Activated naive CD4-positive, alpha-beta T cell treated with Interleukin-2 at 50 U/mL for 16 hours (primary cell): ENCODE measurements around the gene B3GAT3.
A peak's percentile ranks its signal among the peaks of the same experiment; 100 is the strongest.
"Not testable (repeated sequence)": the region's sequence is repeated elsewhere in the genome, so short reads cannot be mapped to it uniquely, and the experiment has no call there.

Source experiments
- DNase-seq: peaks from one replicate; pipeline ENCODE4 v3.0.0-alpha.2; 2020

Gene B3GAT3

DNA sequence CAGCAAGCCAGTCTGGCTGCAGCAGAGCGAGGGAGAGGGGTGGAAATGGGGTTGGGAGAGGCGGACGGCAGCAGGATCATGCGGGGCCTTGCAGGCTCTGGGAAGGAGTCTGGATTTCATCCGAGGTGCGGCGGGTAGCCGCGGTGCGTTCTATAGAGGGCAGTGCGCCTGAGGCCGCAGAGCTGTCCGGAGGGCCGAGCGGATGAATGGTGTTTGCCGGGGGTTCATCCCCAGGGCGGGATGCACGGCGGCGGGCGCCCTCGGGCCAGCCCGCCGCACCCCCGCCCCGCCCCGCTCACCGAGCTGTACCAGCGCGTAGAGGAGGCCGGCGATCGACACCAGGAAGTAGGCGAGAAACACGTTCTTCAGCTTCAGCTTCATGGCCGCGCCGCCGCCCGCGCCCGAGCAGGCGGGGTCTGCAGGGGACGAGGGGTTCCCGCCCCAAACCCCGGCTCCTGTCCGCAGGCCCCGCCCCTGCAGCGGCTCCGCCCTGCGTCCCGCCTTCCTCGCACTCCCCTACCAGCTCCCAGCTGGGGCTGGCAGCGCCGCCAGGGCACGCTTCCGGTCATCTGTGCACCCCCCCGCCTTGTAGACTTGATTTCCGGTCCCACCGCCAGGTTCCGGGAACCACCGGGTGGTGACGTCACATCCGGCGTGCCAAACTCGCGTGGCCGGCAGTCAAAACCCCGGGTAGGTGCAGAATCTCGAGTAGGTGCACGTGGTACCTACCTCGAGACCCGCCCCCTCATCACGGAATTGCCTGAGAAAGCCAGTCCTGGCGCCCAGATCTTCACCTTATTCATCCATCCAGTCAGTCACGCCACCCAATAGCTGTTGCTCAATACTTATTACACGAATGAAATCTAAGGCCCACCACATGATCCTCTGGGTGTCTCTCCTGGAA lies at the start of gene B3GAT3:
B3GAT3 (minus strand) TSS at position 420 of the 904 bp plus-strand sequence; CDS start at position 381, 39 bp downstream.
- peak; percentile 96 for DNase-seq

DNA sequence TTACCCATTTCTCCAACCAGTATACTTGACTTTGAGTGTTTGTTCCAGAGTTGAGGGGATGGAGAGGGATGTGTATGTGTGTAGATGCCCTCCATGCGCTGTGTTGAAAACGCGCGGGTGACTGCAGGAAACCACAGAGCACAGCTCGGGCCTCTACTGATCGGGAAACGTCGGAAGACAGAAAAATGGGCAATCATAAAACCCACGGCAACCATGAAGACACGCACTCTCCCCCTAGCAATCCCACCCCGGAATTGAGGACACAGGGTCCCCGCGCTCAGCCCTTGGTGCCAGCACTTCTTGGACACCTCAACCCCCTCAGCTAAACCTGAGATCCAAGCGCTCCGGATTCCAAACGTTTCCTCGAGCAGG lies 49.4 kb upstream of the B3GAT3 start:
- DNase-seq, result no peak

- no peak for DNase-seq
Observed at GRCh38 chr11:62669420-62670161, 47.8 kb upstream of the B3GAT3 start.

DNA sequence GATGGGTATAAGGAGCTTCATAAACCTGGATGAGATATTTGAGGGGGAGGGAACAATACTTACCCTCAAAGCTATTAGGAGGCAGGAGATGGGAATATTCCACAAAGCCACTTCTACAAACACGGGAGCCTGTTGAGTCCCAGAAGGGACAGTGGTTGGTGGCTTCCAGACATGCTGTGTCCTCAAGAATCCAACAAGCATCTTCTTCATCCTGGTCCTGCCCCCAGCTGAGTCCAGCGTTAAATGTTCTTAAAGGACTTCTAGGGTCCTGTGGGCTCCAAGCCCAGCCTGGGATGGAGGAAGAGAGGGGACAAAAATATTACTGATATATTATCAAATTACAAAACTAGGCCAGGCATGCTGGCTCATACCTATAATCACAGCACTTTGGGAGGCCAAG lies 45.7 kb upstream of the B3GAT3 start:
- DNase-seq, result no peak

- no peak for DNase-seq
Observed at GRCh38 chr11:62666259-62666926, 44.6 kb upstream of the B3GAT3 start.

- DNase-seq, result peak; percentile 71
Observed at GRCh38 chr11:62665599-62666258, 43.9 kb upstream of the B3GAT3 start.

- DNase-seq, result peak; percentile 96
Observed at GRCh38 chr11:62665075-62665598, 43.4 kb upstream of the B3GAT3 start, which contains the start of the genes C11orf98 and CSKMT. C11orf98 (minus strand) TSS chr11:62665210; CDS start chr11:62665169, 41 bp downstream. CSKMT (plus strand) TSS chr11:62665312; CDS start chr11:62665880, 568 bp downstream.

GRCh38 chr11:62664405-62665074 lies 42.8 kb upstream of the B3GAT3 start:
- peak; percentile 53 for DNase-seq

- DNase-seq, result no peak
Observed at GRCh38 chr11:62656796-62657429, 35.1 kb upstream of the B3GAT3 start.

DNA sequence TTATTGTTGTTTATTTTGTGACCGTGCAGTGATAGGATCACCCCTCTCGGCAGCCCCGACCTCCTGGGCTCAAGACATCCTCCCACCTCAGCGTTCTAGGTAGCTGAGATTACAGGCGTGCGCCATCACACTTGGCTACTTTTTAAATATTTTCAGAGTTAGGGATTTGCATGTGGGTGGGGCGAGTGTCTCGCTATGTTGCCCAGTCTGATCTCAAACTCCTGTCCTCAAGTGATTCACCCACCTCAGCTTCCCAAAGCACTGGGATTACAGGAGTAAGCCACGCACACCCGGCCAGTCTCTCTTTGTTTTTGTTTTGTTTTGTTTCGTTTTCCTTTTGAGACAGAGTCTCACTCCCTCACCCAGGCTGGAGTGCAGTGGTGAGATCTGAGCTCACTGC lies 32.5 kb upstream of the B3GAT3 start:
- DNase-seq, result no peak

GRCh38 chr11:62652161-62653006 lies 30.6 kb upstream of the B3GAT3 start:
- no peak for DNase-seq

GRCh38 chr11:62650283-62650682 lies 28.5 kb upstream of the B3GAT3 start:
- DNase-seq, result not testable (repeated sequence)

GRCh38 chr11:62649486-62649885 lies 27.7 kb upstream of the B3GAT3 start:
- DNase-seq, result no peak

DNA sequence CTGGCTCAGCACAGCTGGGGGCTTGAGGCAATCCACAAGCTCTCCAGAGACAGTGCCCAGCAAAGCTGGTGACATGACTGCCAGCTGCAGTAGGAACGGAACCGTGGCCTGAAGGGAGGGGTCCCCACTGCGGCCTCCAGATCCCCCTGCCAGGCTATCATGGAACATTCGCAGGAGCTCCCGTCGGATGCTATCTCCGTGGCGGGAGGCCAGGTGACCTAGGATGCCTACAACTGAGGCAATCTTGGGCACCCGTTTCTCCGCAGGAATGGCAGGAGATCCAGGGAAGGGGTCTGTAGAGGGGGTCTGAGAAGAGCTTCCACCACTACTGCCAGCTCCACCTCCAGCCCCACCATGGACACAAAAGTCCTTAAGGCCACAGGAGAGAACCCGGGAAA lies 27.2 kb upstream of the B3GAT3 start:
- DNase-seq, result no peak

DNA sequence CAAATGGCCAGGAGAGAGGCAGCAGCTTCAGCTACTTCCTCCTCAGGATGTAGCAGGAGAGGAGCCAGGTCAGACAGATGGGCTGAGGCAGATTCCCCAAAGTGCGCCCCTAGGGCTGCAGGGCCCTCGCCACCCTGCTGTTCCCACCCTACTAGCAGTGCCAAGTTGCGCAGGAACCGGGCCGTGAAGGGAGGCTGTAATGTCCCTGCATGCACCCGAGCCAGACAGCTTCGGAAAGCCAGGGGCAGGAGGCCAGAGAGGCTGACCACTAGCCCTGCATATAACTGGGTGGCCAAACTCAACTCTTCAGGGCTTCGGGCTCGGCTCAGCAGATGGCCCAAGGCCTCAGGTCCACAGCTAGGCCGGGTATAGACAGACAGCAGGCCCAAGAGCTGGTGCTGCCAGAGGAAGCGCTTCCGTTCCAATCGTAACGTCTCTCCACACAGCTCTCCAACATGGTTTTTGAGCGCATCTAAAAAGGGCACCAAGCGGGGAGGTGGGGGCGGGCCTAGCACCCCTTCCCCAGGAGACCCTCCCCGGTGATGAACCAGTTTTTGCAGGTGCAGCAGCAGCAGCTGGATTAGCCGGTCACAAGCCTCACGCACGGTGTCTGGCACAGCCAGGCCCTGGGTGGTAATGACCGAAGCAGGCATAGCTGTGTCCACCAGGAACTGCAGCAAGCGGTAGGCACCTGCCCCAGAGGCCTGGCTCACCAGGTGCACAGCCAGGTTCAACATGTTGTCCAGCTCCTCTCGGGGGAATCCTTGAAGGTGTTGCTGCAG lies 26.6 kb upstream of the B3GAT3 start:
- DNase-seq, result no peak

- DNase-seq, result no peak
Observed at GRCh38 chr11:62647609-62648005, 25.8 kb upstream of the B3GAT3 start.

DNA sequence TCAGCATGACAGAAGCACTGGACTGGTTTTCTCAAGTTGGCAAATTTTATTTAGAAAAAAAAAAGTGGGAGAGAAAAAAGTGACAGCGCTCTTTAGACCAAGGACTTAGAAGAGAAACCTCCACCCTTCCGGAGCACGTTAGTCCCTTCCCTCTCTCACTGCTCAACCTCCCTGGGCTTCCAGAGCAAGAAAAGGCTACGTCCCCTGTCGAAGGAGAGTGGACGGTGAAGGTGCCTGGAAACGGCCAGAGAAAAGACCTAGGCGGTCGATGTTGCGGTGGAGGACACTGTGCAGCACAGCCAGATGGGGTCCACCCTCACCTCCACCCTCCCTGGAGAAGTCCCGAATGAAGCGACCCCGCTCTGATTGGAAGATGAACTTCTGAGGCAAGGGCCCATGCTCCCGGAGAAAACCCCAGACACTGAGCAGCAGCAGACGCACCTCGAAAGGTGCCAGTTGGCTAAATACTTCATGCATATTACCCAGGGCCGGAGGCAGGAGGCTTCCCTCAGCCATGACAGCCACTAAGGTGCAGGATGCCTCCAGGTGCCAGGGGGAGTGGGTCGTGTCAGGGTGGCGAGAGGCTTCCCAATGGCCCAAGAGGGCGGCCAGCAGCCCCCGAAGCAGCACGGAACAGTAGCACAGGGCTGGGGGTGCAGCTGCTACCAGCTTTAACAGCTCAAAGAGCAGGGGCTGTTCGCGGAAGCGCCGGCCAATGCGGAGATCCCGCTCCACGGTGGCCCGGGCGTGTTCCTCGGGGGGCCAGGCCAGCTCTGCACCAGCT lies 25.2 kb upstream of the B3GAT3 start:
- DNase-seq, result no peak

- DNase-seq, result peak; percentile 100
Observed at GRCh38 chr11:62645946-62646824, 24.4 kb upstream of the B3GAT3 start, which contains the start of gene GANAB. GANAB (minus strand) TSS chr11:62646613; CDS start chr11:62646599, 14 bp downstream.
